GM23248 (cell line): ENCODE results near the gene SRGAP2B. TPM values are rescaled to one million over a fixed set of nuclear protein-coding genes. Genes with fewer than 3 reads are reported as not detected.
A peak's percentile ranks its signal among the peaks of the same experiment; 100 is the strongest.
"Not testable (repeated sequence)": the region's sequence is repeated elsewhere in the genome, so short reads cannot be mapped to it uniquely, and the experiment has no call there.

ENCODE experiments used
- DNase-seq: peaks from one replicate; pipeline ENCODE4 v3.0.0-alpha.2; 2015
- H2AFZ ChIP-seq: fragments of 200-600 bp; sonication (generic); 2 replicates; pipeline ENCODE4 v1.6.1; 2016; ENCODE audit warnings: antibody characterized with exemption
- H3F3A ChIP-seq: fragments of 200-600 bp; sonication (generic); 2 replicates; pipeline ENCODE4 v1.6.1; 2016; ENCODE audit warnings: mild to moderate bottlenecking, antibody characterized with exemption, mixed run types; ENCODE audit not compliant: insufficient read depth
- H3K27ac ChIP-seq: fragments of 200-600 bp; sonication (generic); 2 replicates; pipeline ENCODE4 v1.5.1; 2016; ENCODE audit warnings: mild to moderate bottlenecking
- H3K27me3 ChIP-seq: fragments of 200-600 bp; sonication (generic); replicated peaks from 2 replicates; pipeline ENCODE4 v1.6.1; 2016; ENCODE audit warnings: mild to moderate bottlenecking; ENCODE audit not compliant: insufficient read depth
- H3K36me3 ChIP-seq: fragments of 200-600 bp; sonication (generic); 2 replicates; pipeline ENCODE4 v1.6.1; 2016; ENCODE audit warnings: low read depth, mild to moderate bottlenecking
- H3K4me1 ChIP-seq: fragments of 200-600 bp; sonication (generic); 2 replicates; pipeline ENCODE4 v1.6.1; 2016; ENCODE audit warnings: mild to moderate bottlenecking; ENCODE audit not compliant: insufficient read depth
- H3K4me2 ChIP-seq: fragments of 200-600 bp; sonication (generic); one replicate; pipeline ENCODE4 v1.6.1; 2016; ENCODE audit warnings: mild to moderate bottlenecking; ENCODE audit not compliant: unreplicated experiment
- H3K4me3 ChIP-seq: fragments of 200-600 bp; sonication (generic); 2 replicates; pipeline ENCODE4 v1.5.1; 2016; ENCODE audit warnings: mild to moderate bottlenecking
- H3K79me2 ChIP-seq: fragments of 200-600 bp; sonication (generic); 2 replicates; pipeline ENCODE4 v1.6.1; 2016; ENCODE audit warnings: mild to moderate bottlenecking; ENCODE audit not compliant: insufficient read depth
- H3K9ac ChIP-seq: fragments of 200-600 bp; sonication (generic); 2 replicates; pipeline ENCODE4 v1.6.1; 2016; ENCODE audit warnings: mild to moderate bottlenecking
- H3K9me2 ChIP-seq: fragments of 200-600 bp; sonication (generic); 2 replicates; pipeline ENCODE4 v1.6.1; 2016; ENCODE audit warnings: mixed run types, mild to moderate bottlenecking, moderate library complexity; ENCODE audit not compliant: insufficient read depth
- H3K9me3 ChIP-seq: fragments of 200-600 bp; sonication (generic); one replicate; pipeline ENCODE4 v1.6.1; 2017; ENCODE audit warnings: low read depth
- H4K20me1 ChIP-seq: fragments of 200-600 bp; sonication (generic); 2 replicates; pipeline ENCODE4 v1.6.0; 2016; ENCODE audit not compliant: insufficient read depth
- WGBS, 2 experiments: methylation state at CpG; one replicate each; pipeline ENCODE4 v1.1.6; 2015 to 2017; ENCODE audit warnings: low lambda C conversion rate in 2 of 2, low coverage in 1 of 2; ENCODE audit errors: missing lambda C conversion rate in 2 of 2; 5-methylcytosine and 5-hydroxymethylcytosine counted together
- in situ Hi-C: fragments of 300-500 bp; cut with MboI; formaldehyde crosslinking; loops from 2 replicates; pipeline ENCODE4 v1.15.0; 2020
- polyA plus RNA-seq: library from polyadenylated mRNA; unstranded; fragments of >200 nt; fragmentation: Nextera tagmentation; extraction: Ambion mirVana; gene quantifications from 2 replicates; pipeline ENCODE4 v1.2.1, GENCODE V29; 2016
- total RNA-seq: library from RNA; depleted of rRNA; stranded (reverse); fragments of >200 nt; shearing (Covaris generic); gene quantifications from 2 replicates; pipeline ENCODE4 v1.2.3, GENCODE V29; 2014

The SRGAP2B gene
- total and polyA plus RNA-seq, 2 experiments from 2014 or later: 12.8 to 16.1 TPM

DNA sequence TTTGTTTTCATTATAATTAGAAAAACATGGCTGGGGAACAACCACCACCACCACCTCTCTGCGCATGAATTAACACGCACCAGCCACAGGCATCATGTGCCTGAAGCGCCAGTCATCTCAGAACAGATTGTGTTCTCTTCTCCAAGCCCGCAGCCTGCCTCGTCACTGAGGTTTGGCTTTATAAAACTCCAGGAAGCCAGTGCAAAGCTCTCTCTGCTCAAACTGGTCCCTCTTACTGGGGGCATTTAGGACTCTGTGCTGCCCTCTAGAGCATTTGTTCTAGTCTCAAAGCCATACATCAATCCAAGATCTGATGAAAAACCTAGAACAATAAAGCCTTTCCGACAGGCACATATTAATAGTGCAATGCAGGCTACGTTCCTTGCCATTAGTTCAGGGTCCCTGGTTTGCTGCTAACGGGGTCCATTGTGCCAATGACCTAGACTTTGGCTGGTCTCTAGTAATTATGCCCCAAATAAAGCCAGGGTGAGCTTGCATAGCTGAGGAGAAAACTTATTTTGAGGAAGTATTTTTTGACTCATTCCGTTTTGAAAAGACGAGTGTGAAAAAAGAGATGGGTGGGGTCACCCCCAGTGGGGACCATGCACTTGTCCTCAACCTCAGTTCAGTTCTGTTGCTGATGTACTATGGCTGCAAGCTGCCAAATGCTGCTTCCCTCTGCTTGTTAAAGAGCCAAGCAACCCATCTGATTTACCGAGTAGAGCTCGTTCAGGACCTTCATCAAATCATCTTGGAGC is 181.0 kb downstream of the SRGAP2B start:
- WGBS, 2 experiments: 14 to 20% methylated on average over 1 to 4 of the region's 12 CpGs
- not testable (repeated sequence) for H3K79me2 ChIP-seq

DNA sequence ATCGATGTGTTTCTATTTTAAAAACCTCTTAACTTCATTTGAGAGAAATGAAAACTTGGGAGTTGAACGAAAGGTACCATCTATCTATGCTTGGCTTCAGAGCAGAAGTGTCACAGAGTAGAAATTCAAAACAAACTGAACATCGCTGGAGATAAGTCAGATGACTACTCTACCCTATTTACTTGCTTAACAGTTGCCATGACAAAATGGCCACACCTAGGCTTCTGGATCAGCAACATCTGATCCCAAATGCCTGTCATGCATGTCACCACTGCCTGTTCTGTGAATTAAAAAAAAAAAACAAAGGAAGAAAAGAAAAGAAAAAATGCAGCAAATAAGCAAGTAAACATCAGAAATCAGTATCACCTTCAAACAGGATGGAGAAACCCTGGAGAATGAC is 181.7 kb downstream of the SRGAP2B start:
- DNase-seq, H3K4me1 ChIP-seq, H3K79me2 ChIP-seq, H3K9me3 ChIP-seq, in situ Hi-C loops, H3K27me3 ChIP-seq, H3K4me2 ChIP-seq, H4K20me1 ChIP-seq, H3K4me3 ChIP-seq, H3K9me2 ChIP-seq, H2AFZ ChIP-seq, H3F3A ChIP-seq, H3K36me3 ChIP-seq, H3K9ac ChIP-seq: not testable (repeated sequence)
- no CpG with 5 or more reads among the region's 3 CpGs for WGBS, 2 experiments
- H3K27ac ChIP-seq: peak overlapping the region; percentile 45; the same call in 1 of the 2 replicates

More for the DNA sequence above, 181.0 kb downstream of the SRGAP2B start:
- H3K4me3 ChIP-seq, H3K4me2 ChIP-seq, H3K9me3 ChIP-seq, H3K9me2 ChIP-seq, H4K20me1 ChIP-seq, H2AFZ ChIP-seq, DNase-seq, H3K4me1 ChIP-seq, H3F3A ChIP-seq, H3K9ac ChIP-seq, in situ Hi-C loops, H3K27me3 ChIP-seq, H3K36me3 ChIP-seq: not testable (repeated sequence)
- peak overlapping the region; percentile 45; the same call in 1 of the 2 replicates for H3K27ac ChIP-seq

DNA sequence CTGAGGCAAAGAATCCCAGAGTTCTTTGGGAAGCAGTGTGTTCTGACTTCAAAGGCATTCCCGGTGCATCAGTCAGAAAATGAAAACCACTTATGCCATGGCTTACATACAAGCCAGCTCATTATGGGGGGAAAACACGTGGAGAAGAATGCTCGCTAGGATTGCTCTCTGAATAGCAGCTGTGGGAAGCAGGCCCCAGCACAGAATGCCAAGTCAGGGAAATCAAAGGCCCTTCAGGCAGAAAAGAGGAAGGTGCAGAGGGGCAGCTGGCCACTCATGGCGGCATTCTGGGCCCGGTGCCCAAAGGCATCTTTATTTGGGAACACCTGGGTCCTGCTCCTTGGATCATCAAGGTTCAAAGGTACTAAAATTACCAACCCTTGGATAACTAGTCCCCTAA is 184.4 kb downstream of the SRGAP2B start:
- no CpG with 5 or more reads among the region's 5 CpGs for WGBS, 2 experiments
- DNase-seq, H3K9me3 ChIP-seq: not testable (repeated sequence)

DNA sequence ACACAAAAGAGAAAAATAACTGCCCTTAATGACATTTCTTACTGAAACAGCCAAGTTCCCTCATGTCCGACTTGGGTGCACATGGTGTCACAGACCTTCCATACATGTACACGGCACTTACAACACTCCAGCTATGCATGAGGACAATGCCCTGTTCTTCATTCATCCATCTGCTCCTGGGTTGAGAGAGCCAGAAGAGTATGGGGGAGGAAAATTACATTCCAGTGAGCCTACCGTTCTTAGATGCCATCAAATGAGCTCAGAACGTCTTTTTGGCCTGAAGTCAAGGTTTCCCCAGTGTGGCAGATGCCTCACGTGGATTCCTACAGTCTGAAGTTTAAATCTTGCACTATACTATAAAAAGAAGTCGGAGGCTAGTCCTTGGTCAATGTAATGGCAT is 194.3 kb downstream of the SRGAP2B start:
- H3K9me2 ChIP-seq, H3K27ac ChIP-seq, H3K27me3 ChIP-seq, DNase-seq, H4K20me1 ChIP-seq, H3K36me3 ChIP-seq, H3K9ac ChIP-seq, H3K79me2 ChIP-seq, in situ Hi-C loops, H3K9me3 ChIP-seq, H3K4me1 ChIP-seq, H3K4me2 ChIP-seq, H3F3A ChIP-seq, H2AFZ ChIP-seq, H3K4me3 ChIP-seq: not testable (repeated sequence)
- no CpG with 5 or more reads among the region's 6 CpGs for WGBS, 2 experiments

More for the DNA sequence above, 184.4 kb downstream of the SRGAP2B start:
- H3F3A ChIP-seq, H3K4me1 ChIP-seq, H3K27me3 ChIP-seq, H3K27ac ChIP-seq, in situ Hi-C loops, H3K79me2 ChIP-seq, H3K9ac ChIP-seq, H3K4me2 ChIP-seq, H3K9me2 ChIP-seq, H4K20me1 ChIP-seq, H2AFZ ChIP-seq, H3K4me3 ChIP-seq, H3K36me3 ChIP-seq: not testable (repeated sequence)

DNA sequence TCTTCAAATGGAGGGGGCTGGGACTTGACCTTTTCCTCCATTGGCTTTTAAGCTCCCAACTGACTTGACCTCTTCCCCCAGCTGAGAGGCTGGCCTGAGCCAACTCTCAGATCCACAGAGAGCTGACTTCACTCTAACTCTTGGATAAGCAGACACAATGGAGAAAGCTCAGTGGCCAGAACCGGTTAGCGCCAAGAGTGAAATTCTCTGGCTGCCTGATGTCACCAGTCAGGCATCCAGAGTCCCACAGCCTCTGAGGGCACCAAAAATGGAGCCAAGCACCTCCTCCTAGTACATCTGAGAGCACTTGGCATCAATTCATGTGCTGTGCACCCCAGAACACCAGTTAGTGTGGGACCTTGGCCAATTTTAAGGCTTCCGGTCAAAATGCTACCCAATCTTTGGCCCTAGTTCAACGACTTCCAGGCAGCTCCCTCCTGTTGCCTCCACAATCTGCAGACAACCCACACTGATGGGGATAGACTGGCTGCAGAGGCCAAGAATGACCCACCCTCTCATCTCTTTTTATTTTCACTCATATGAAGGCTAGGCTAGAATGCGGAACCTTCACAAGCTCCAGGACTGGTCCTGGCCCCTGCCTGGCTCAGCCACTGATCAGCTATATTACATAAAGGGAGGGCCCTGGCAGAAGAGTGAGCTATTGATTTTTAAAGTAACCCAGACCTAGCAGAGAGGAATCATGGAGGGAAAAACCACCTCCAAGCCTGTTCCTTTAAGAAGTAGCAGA is 200.5 kb downstream of the SRGAP2B start:
- H3F3A ChIP-seq, H3K4me3 ChIP-seq, H4K20me1 ChIP-seq, H3K79me2 ChIP-seq, H3K27ac ChIP-seq, H3K9me2 ChIP-seq, H2AFZ ChIP-seq, DNase-seq, H3K9ac ChIP-seq, H3K36me3 ChIP-seq, H3K9me3 ChIP-seq, in situ Hi-C loops, H3K4me1 ChIP-seq, H3K4me2 ChIP-seq, H3K27me3 ChIP-seq: not testable (repeated sequence)
- no CpG with 5 or more reads among the region's 5 CpGs for WGBS, 2 experiments

GRCh38 chr1:144893710-144894438 is 201.3 kb downstream of the SRGAP2B start:
- H3F3A ChIP-seq, H3K79me2 ChIP-seq, H3K9ac ChIP-seq, H2AFZ ChIP-seq, H3K27ac ChIP-seq, H3K9me2 ChIP-seq, H3K4me2 ChIP-seq, H3K4me1 ChIP-seq, H3K4me3 ChIP-seq, H4K20me1 ChIP-seq, H3K9me3 ChIP-seq, H3K36me3 ChIP-seq, H3K27me3 ChIP-seq, DNase-seq, in situ Hi-C loops: not testable (repeated sequence)
- WGBS, 2 experiments: 88% methylated on average over 4 of the region's 9 CpGs

GRCh38 chr1:144893062-144893461 is 202.1 kb downstream of the SRGAP2B start:
- H3K27me3 ChIP-seq, H3K4me1 ChIP-seq, H3K9me3 ChIP-seq, H3K9me2 ChIP-seq, H3K27ac ChIP-seq, DNase-seq, H3K4me3 ChIP-seq, H3K9ac ChIP-seq, in situ Hi-C loops, H3K4me2 ChIP-seq, H3K36me3 ChIP-seq, H2AFZ ChIP-seq, H4K20me1 ChIP-seq, H3K79me2 ChIP-seq, H3F3A ChIP-seq: not testable (repeated sequence)
- no CpG with 5 or more reads among the region's 7 CpGs for WGBS, 2 experiments
